ENCODE results near the gene OR8G5.
"Not testable (repeated sequence)": the region's sequence is repeated elsewhere in the genome, so short reads cannot be mapped to it uniquely, and the experiment has no call there.

OR8G5 gene

DNA sequence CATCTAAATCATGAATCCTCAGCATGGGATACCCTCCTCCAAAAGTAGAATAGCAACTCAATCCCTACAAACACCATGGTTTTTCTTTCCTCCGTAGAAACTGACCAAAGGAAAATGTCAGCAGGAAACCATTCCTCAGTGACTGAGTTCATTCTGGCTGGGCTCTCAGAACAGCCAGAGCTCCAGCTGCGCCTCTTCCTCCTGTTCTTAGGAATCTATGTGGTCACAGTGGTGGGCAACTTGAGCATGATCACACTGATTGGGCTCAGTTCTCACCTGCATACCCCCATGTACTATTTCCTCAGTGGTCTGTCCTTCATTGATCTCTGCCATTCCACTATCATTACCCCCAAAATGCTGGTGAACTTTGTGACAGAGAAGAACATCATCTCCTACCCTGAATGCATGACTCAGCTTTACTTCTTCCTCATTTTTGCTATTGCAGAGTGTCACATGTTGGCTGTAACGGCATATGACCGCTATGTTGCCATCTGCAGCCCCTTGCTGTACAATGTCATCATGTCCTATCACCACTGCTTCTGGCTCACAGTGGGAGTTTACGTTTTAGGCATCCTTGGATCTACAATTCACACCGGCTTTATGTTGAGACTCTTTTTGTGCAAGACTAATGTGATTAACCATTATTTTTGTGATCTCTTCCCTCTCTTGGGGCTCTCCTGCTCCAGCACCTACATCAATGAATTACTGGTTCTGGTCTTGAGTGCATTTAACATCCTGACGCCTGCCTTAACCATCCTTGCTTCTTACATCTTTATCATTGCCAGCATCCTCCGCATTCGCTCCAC lies 31.4 kb upstream of the OR8G5 start:
- 69% methylated on average over 9 of the region's 9 CpGs for WGBS
- not testable (repeated sequence) for H2BK12ac ChIP-seq (ENCODE audit: low read length in 2 of 2); H3K18ac ChIP-seq (ENCODE audit: low read depth in 1 of 2, low read length in 2 of 2); H4K8ac ChIP-seq (ENCODE audit: low read length); H3K27me3 ChIP-seq (ENCODE audit: control insufficient read depth in 1 of 2, insufficient read depth in 1 of 2, low read length in 2 of 2); H3K4me2 ChIP-seq (ENCODE audit: low read length, poor library complexity, severe bottlenecking); H2AFZ ChIP-seq (ENCODE audit: low read depth, low read length); H3K27ac ChIP-seq (ENCODE audit: low read length, poor library complexity, severe bottlenecking); H3K36me3 ChIP-seq (ENCODE audit: control insufficient read depth in 1 of 2, insufficient read depth in 2 of 2, low read depth in 1 of 2, low read length in 2 of 2); H3K4ac ChIP-seq (ENCODE audit: low read depth in 1 of 2, low read length in 2 of 2); H2AK5ac ChIP-seq (ENCODE audit: low read length, severe bottlenecking); H4K91ac ChIP-seq (ENCODE audit: low read length); H3K79me1 ChIP-seq (replicated peaks; ENCODE audit: low read length, poor library complexity, severe bottlenecking); H3K4me1 ChIP-seq (ENCODE audit: control insufficient read depth, insufficient read depth, low read depth, low read length); H2BK5ac ChIP-seq (ENCODE audit: low read depth, low read length, poor library complexity, severe bottlenecking); H3K14ac ChIP-seq (ENCODE audit: low read length in 2 of 2); H3K9me3 ChIP-seq (ENCODE audit: control insufficient read depth, low read length); H2BK120ac ChIP-seq (ENCODE audit: low read depth, low read length); H3K4me3 ChIP-seq (ENCODE audit: insufficient read depth in 1 of 2, low read depth in 1 of 2, low read length in 2 of 2); H3K9ac ChIP-seq (ENCODE audit: low read length); H3K23ac ChIP-seq (ENCODE audit: low read length in 2 of 2); H2BK15ac ChIP-seq (ENCODE audit: low read depth, poor library complexity, severe bottlenecking)
- peak; percentile 6 for DNase-seq

DNA sequence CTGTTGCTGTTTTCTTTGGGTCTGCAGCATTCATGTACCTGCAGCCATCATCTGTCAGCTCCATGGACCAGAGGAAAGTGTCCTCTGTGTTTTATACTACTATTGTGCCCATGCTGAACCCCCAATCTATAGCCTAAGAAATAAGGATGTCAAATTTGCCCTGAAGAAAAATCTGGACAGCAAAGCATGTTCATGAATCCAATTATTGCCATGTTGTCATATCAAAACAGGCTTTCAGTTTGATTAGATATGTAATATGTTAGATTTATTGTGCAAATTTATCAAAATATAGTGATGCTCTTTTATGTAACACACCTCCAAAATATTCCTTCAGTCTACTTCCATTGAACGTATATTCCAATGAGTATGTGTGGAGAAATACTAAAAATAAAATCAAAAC lies 30.7 kb upstream of the OR8G5 start:
- no peak overlapping the region for H2BK120ac ChIP-seq (ENCODE audit: low read depth, low read length)
- H3K4me3 ChIP-seq (ENCODE audit: insufficient read depth in 1 of 2, low read depth in 1 of 2, low read length in 2 of 2): no peak overlapping the region
- no peak overlapping the region for H3K18ac ChIP-seq (ENCODE audit: low read depth in 1 of 2, low read length in 2 of 2)
- no peak overlapping the region for H3K4ac ChIP-seq (ENCODE audit: low read depth in 1 of 2, low read length in 2 of 2)
- no peaks in the 10 kb centered on the region for H3K9me3 ChIP-seq (ENCODE audit: control insufficient read depth, low read length)
- no CpG with 5 or more reads among the region's 1 CpG for WGBS
- H3K27me3 ChIP-seq (ENCODE audit: control insufficient read depth in 1 of 2, insufficient read depth in 1 of 2, low read length in 2 of 2): no peaks in the 10 kb centered on the region
- H2AFZ ChIP-seq (ENCODE audit: low read depth, low read length): no peak overlapping the region
- no peaks in the 10 kb centered on the region for H3K36me3 ChIP-seq (ENCODE audit: control insufficient read depth in 1 of 2, insufficient read depth in 2 of 2, low read depth in 1 of 2, low read length in 2 of 2)
- H3K79me1 ChIP-seq (replicated peaks; ENCODE audit: low read length, poor library complexity, severe bottlenecking): no peaks in the 10 kb centered on the region
- no peak overlapping the region for H2AK5ac ChIP-seq (ENCODE audit: low read length, severe bottlenecking)
- no peak overlapping the region for H3K4me2 ChIP-seq (ENCODE audit: low read length, poor library complexity, severe bottlenecking)
- H3K9ac ChIP-seq (ENCODE audit: low read length): no peak overlapping the region
- H3K4me1 ChIP-seq (ENCODE audit: control insufficient read depth, insufficient read depth, low read depth, low read length): no peaks in the 10 kb centered on the region
- H4K8ac ChIP-seq (ENCODE audit: low read length): no peak overlapping the region
- no peak overlapping the region for H2BK5ac ChIP-seq (ENCODE audit: low read depth, low read length, poor library complexity, severe bottlenecking)
- H3K14ac ChIP-seq (ENCODE audit: low read length in 2 of 2): no peak overlapping the region
- no peak overlapping the region for H2BK15ac ChIP-seq (ENCODE audit: low read depth, poor library complexity, severe bottlenecking)
- no peak overlapping the region for H3K23ac ChIP-seq (ENCODE audit: low read length in 2 of 2)
- no peak overlapping the region for H3K27ac ChIP-seq (ENCODE audit: low read length, poor library complexity, severe bottlenecking)
- H4K91ac ChIP-seq (ENCODE audit: low read length): no peak overlapping the region
- no peak for DNase-seq
- H2BK12ac ChIP-seq (ENCODE audit: low read length in 2 of 2): no peak overlapping the region

DNA sequence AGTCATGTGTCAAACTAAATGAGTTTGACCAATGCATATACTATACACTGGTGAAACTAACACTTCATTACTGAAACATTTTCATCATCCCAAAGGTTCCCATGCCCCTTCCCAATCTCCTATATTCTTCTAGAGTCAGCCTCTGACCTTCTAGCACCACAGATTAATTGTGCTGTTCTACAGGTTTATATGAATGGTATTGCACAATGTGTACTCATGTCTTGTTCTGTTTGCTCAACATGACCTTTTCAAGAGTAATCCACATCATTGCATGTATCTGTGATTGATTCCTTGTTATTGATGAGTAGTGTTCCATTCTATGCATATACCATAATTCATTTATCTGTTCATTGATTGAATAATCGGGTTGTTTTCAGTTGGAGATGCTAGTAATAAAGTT lies 22.8 kb upstream of the OR8G5 start:
- no peak overlapping the region for H3K4ac ChIP-seq (ENCODE audit: low read depth in 1 of 2, low read length in 2 of 2)
- no peak overlapping the region for H2BK5ac ChIP-seq (ENCODE audit: low read depth, low read length, poor library complexity, severe bottlenecking)
- H3K4me1 ChIP-seq (ENCODE audit: control insufficient read depth, insufficient read depth, low read depth, low read length): no peaks in the 10 kb centered on the region
- H2BK12ac ChIP-seq (ENCODE audit: low read length in 2 of 2): no peak overlapping the region
- no peak overlapping the region for H3K9ac ChIP-seq (ENCODE audit: low read length)
- H3K27me3 ChIP-seq (ENCODE audit: control insufficient read depth in 1 of 2, insufficient read depth in 1 of 2, low read length in 2 of 2): no peaks in the 10 kb centered on the region
- no peak overlapping the region for H2AFZ ChIP-seq (ENCODE audit: low read depth, low read length)
- no peaks in the 10 kb centered on the region for H3K79me1 ChIP-seq (replicated peaks; ENCODE audit: low read length, poor library complexity, severe bottlenecking)
- H3K27ac ChIP-seq (ENCODE audit: low read length, poor library complexity, severe bottlenecking): no peak overlapping the region
- no peak overlapping the region for H2BK120ac ChIP-seq (ENCODE audit: low read depth, low read length)
- no peak overlapping the region for H4K8ac ChIP-seq (ENCODE audit: low read length)
- H3K4me3 ChIP-seq (ENCODE audit: insufficient read depth in 1 of 2, low read depth in 1 of 2, low read length in 2 of 2): no peak overlapping the region
- H2BK15ac ChIP-seq (ENCODE audit: low read depth, poor library complexity, severe bottlenecking): no peak overlapping the region
- no peak overlapping the region for H4K91ac ChIP-seq (ENCODE audit: low read length)
- DNase-seq: no peak
- no peak overlapping the region for H3K23ac ChIP-seq (ENCODE audit: low read length in 2 of 2)
- no peak overlapping the region for H3K4me2 ChIP-seq (ENCODE audit: low read length, poor library complexity, severe bottlenecking)
- H2AK5ac ChIP-seq (ENCODE audit: low read length, severe bottlenecking): no peak overlapping the region
- H3K36me3 ChIP-seq (ENCODE audit: control insufficient read depth in 1 of 2, insufficient read depth in 2 of 2, low read depth in 1 of 2, low read length in 2 of 2): no peaks in the 10 kb centered on the region
- no peaks in the 10 kb centered on the region for H3K9me3 ChIP-seq (ENCODE audit: control insufficient read depth, low read length)
- H3K18ac ChIP-seq (ENCODE audit: low read depth in 1 of 2, low read length in 2 of 2): no peak overlapping the region
- no CpG with 5 or more reads among the region's 1 CpG for WGBS
- H3K14ac ChIP-seq (ENCODE audit: low read length in 2 of 2): no peak overlapping the region

DNA sequence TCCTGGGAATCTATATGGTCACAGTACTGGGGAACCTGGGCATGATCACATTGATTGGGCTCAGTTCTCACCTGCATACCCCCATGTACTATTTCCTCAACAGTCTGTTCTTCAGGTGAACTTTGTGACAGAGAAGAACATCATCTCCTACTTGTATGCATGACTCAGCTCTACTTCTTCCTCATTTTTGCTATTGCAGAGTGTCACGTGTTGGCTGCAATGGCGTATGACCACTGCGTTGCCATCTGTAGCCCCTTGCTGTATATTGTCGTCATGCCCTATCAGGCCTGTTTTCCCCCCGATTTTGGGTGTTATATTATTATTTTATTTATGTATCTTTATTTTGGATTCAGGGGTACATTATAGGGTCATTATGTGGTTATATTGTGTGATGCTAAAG lies 17.7 kb upstream of the OR8G5 start:
- H3K9me3 ChIP-seq (ENCODE audit: control insufficient read depth, low read length): no peaks in the 10 kb centered on the region
- 73% methylated on average over 2 of the region's 5 CpGs for WGBS
- H2BK120ac ChIP-seq (ENCODE audit: low read depth, low read length): no peak overlapping the region
- no peaks in the 10 kb centered on the region for H3K4me1 ChIP-seq (ENCODE audit: control insufficient read depth, insufficient read depth, low read depth, low read length)
- no peak overlapping the region for H2AFZ ChIP-seq (ENCODE audit: low read depth, low read length)
- H3K9ac ChIP-seq (ENCODE audit: low read length): no peak overlapping the region
- H3K4ac ChIP-seq (ENCODE audit: low read depth in 1 of 2, low read length in 2 of 2): no peak overlapping the region
- H4K91ac ChIP-seq (ENCODE audit: low read length): no peak overlapping the region
- H2BK12ac ChIP-seq (ENCODE audit: low read length in 2 of 2): no peak overlapping the region
- H3K27ac ChIP-seq (ENCODE audit: low read length, poor library complexity, severe bottlenecking): no peak overlapping the region
- no peak for DNase-seq
- no peak overlapping the region for H4K8ac ChIP-seq (ENCODE audit: low read length)
- H3K18ac ChIP-seq (ENCODE audit: low read depth in 1 of 2, low read length in 2 of 2): no peak overlapping the region
- no peak overlapping the region for H3K23ac ChIP-seq (ENCODE audit: low read length in 2 of 2)
- no peak overlapping the region for H2BK5ac ChIP-seq (ENCODE audit: low read depth, low read length, poor library complexity, severe bottlenecking)
- H2BK15ac ChIP-seq (ENCODE audit: low read depth, poor library complexity, severe bottlenecking): no peak overlapping the region
- no peaks in the 10 kb centered on the region for H3K27me3 ChIP-seq (ENCODE audit: control insufficient read depth in 1 of 2, insufficient read depth in 1 of 2, low read length in 2 of 2)
- H3K4me3 ChIP-seq (ENCODE audit: insufficient read depth in 1 of 2, low read depth in 1 of 2, low read length in 2 of 2): no peak overlapping the region
- H2AK5ac ChIP-seq (ENCODE audit: low read length, severe bottlenecking): no peak overlapping the region
- no peak overlapping the region for H3K4me2 ChIP-seq (ENCODE audit: low read length, poor library complexity, severe bottlenecking)
- H3K36me3 ChIP-seq (ENCODE audit: control insufficient read depth in 1 of 2, insufficient read depth in 2 of 2, low read depth in 1 of 2, low read length in 2 of 2): no peaks in the 10 kb centered on the region
- H3K79me1 ChIP-seq (replicated peaks; ENCODE audit: low read length, poor library complexity, severe bottlenecking): no peaks in the 10 kb centered on the region
- no peak overlapping the region for H3K14ac ChIP-seq (ENCODE audit: low read length in 2 of 2)
